Measurements from ENCODE around the gene DGLUCY. TPM values are rescaled to one million over a fixed set of nuclear protein-coding genes. Genes with fewer than 3 reads are reported as not detected.
A peak's percentile ranks its signal among the peaks of the same experiment; 100 is the strongest.
"Not testable (repeated sequence)": the region's sequence is repeated elsewhere in the genome, so short reads cannot be mapped to it uniquely, and the experiment has no call there.

DGLUCY gene
- total and polyA plus RNA-seq, 2 experiments from 2014 or later, result 82.7 to 90.0 TPM

- Histone ChIP-seq H3K27ac (no peak overlapping the region), H3K36me3 (no peaks in the 10 kb centered on the region), H3K9me3 (ENCODE audit: low read depth) (no peaks in the 10 kb centered on the region), H3K4me1 (ENCODE audit: low read depth) (peaks cover 3% of the 10 kb centered on the region), H3K4me3 (no peak overlapping the region), H3K27me3 (no peaks in the 10 kb centered on the region)
- DNase-seq (ENCODE audit: low read depth in 1 of 2, low spot score in 1 of 2), result peak in 1 of 2 donors; percentile 14
- TF ChIP-seq, protein P1, sequence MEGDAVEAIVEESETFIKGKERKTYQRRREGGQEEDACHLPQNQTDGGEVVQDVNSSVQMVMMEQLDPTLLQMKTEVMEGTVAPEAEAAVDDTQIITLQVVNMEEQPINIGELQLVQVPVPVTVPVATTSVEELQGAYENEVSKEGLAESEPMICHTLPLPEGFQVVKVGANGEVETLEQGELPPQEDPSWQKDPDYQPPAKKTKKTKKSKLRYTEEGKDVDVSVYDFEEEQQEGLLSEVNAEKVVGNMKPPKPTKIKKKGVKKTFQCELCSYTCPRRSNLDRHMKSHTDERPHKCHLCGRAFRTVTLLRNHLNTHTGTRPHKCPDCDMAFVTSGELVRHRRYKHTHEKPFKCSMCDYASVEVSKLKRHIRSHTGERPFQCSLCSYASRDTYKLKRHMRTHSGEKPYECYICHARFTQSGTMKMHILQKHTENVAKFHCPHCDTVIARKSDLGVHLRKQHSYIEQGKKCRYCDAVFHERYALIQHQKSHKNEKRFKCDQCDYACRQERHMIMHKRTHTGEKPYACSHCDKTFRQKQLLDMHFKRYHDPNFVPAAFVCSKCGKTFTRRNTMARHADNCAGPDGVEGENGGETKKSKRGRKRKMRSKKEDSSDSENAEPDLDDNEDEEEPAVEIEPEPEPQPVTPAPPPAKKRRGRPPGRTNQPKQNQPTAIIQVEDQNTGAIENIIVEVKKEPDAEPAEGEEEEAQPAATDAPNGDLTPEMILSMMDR (IDR thresholded peaks at IDR 0.05; ENCODE audit: low read depth, low read length), result no peak
Measured at GRCh38 chr14:91152499-91152898, 38.6 kb downstream of the DGLUCY start.

GRCh38 chr14:91153360-91153759 is 39.5 kb downstream of the DGLUCY start:
- no peaks in the 10 kb centered on the region for H3K27me3 ChIP-seq
- no peaks in the 10 kb centered on the region for H3K9me3 ChIP-seq (ENCODE audit: low read depth)
- TF ChIP-seq, protein P1 (IDR thresholded peaks at IDR 0.05; ENCODE audit: low read depth, low read length), result no peak
- no peak overlapping the region for H3K4me3 ChIP-seq
- peaks cover 3% of the 10 kb centered on the region for H3K4me1 ChIP-seq (ENCODE audit: low read depth)
- no peak overlapping the region for H3K27ac ChIP-seq
- no peaks in the 10 kb centered on the region for H3K36me3 ChIP-seq
- no peak for DNase-seq (ENCODE audit: low read depth in 1 of 2, low spot score in 1 of 2)

GRCh38 chr14:91154851-91155625 is 41.2 kb downstream of the DGLUCY start:
- Histone ChIP-seq H3K9me3 (ENCODE audit: low read depth) (no peaks in the 10 kb centered on the region), H3K4me1 (ENCODE audit: low read depth) (peaks cover 3% of the 10 kb centered on the region), H3K27ac (no peak overlapping the region), H3K27me3 (no peaks in the 10 kb centered on the region), H3K36me3 (peaks cover 3% of the 10 kb centered on the region), H3K4me3 (no peak overlapping the region)
- DNase-seq (ENCODE audit: low read depth in 1 of 2, low spot score in 1 of 2), result peak; percentile 53 to 78
- TF ChIP-seq, protein P1 (IDR thresholded peaks at IDR 0.05; ENCODE audit: low read depth, low read length), result no peak

GRCh38 chr14:91155626-91156089 is 41.8 kb downstream of the DGLUCY start:
- Histone ChIP-seq H3K4me1 (ENCODE audit: low read depth) (peaks cover 3% of the 10 kb centered on the region), H3K4me3 (no peak overlapping the region), H3K36me3 (peaks cover 3% of the 10 kb centered on the region), H3K27ac (no peak overlapping the region), H3K27me3 (no peaks in the 10 kb centered on the region), H3K9me3 (ENCODE audit: low read depth) (no peaks in the 10 kb centered on the region)
- TF ChIP-seq, protein P1 (IDR thresholded peaks at IDR 0.05; ENCODE audit: low read depth, low read length), result no peak
- no peak for DNase-seq (ENCODE audit: low read depth in 1 of 2, low spot score in 1 of 2)

DNA sequence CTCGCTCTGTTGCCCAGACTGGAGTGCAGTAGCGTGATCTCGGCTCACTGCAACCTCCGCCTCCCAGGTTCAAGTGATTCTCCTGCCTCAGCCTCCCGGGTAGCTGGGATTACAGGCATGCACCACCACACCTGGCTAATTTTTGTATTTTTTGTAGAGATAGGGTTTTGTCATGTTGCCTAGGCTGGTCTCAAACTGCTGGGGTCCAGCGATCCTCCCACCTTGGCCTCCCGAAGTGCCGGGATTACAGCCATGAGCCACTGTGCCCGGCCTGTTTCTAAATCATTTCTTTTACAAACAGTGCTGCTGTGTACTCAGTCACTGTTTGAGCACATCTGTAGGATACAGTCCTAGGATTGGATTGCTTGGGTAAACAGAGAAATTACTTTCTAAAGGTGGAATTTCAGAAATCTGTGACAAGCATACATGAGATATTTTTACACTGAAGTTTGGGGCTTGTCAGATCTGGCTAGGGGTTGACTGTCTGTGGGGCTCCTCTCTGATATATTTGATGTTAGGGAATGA is 42.3 kb downstream of the DGLUCY start:
- not testable (repeated sequence) for DNase-seq (ENCODE audit: low read depth in 1 of 2, low spot score in 1 of 2); H3K9me3 ChIP-seq (ENCODE audit: low read depth); H3K27me3 ChIP-seq; H3K4me1 ChIP-seq (ENCODE audit: low read depth); H3K36me3 ChIP-seq; H3K27ac ChIP-seq; H3K4me3 ChIP-seq

DNA sequence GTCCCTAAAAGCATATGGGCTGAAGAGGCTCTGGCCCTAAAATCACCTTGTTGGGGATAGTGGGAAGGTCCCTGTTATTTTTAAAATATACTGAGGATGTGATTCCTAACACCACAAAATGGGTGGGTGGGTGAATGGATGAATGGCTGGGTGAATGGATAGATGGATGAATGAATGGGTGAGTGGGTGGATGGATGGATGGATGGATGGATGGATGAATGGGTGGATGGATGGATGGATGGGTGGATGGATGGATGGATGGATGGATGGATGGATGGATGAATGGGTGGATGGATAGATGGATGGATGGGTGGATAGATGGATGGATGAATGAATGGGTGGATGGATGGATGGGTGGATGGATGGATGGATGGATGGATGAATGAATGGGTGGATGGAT is 43.0 kb downstream of the DGLUCY start:
- H3K4me3 ChIP-seq; H3K27me3 ChIP-seq; H3K36me3 ChIP-seq; H3K4me1 ChIP-seq (ENCODE audit: low read depth); DNase-seq (ENCODE audit: low read depth in 1 of 2, low spot score in 1 of 2); H3K27ac ChIP-seq; H3K9me3 ChIP-seq (ENCODE audit: low read depth): not testable (repeated sequence)
